ENCODE data around the gene MAP6.

The MAP6 gene

GRCh38 chr11:75582895-75583717 is 85.7 kb downstream of the MAP6 start:
- TF ChIP-seq CTCF (IDR thresholded peaks at IDR 0.05; ENCODE audit: insufficient read depth, low read length, poor library complexity, severe bottlenecking), result peak; percentile 32
- Histone ChIP-seq H3K27me3 (replicated peaks; ENCODE audit: control insufficient read depth, insufficient read depth, low read length) (no peaks in the 10 kb centered on the region), H3K36me3 (ENCODE audit: control insufficient read depth, insufficient read depth, low read length) (no peaks in the 10 kb centered on the region), H3K4me3 (replicated peaks; ENCODE audit: low read depth, low read length) (peak overlapping the region; percentile 60)
- DNase-seq (ENCODE audit: extremely low read depth, insufficient read length), result peak; percentile 66

- no peak for TF ChIP-seq CTCF (IDR thresholded peaks at IDR 0.05; ENCODE audit: insufficient read depth, low read length, poor library complexity, severe bottlenecking)
- no peaks in the 10 kb centered on the region for H3K36me3 ChIP-seq (ENCODE audit: control insufficient read depth, insufficient read depth, low read length)
- no peak for DNase-seq (ENCODE audit: extremely low read depth, insufficient read length)
- no peaks in the 10 kb centered on the region for H3K27me3 ChIP-seq (replicated peaks; ENCODE audit: control insufficient read depth, insufficient read depth, low read length)
- peak overlapping the region; percentile 60 for H3K4me3 ChIP-seq (replicated peaks; ENCODE audit: low read depth, low read length)
Measured at GRCh38 chr11:75582506-75582894, 86.3 kb downstream of the MAP6 start.

GRCh38 chr11:75579841-75580240 is 89.0 kb downstream of the MAP6 start:
- DNase-seq (ENCODE audit: extremely low read depth, insufficient read length), result no peak
- H3K4me3 ChIP-seq (replicated peaks; ENCODE audit: low read depth, low read length), result no peak overlapping the region
- TF ChIP-seq CTCF (IDR thresholded peaks at IDR 0.05; ENCODE audit: insufficient read depth, low read length, poor library complexity, severe bottlenecking), result no peak
- no peaks in the 10 kb centered on the region for H3K27me3 ChIP-seq (replicated peaks; ENCODE audit: control insufficient read depth, insufficient read depth, low read length)
- H3K36me3 ChIP-seq (ENCODE audit: control insufficient read depth, insufficient read depth, low read length), result no peaks in the 10 kb centered on the region

GRCh38 chr11:75578977-75579376 is 89.9 kb downstream of the MAP6 start:
- no peak for DNase-seq (ENCODE audit: extremely low read depth, insufficient read length)
- no peak overlapping the region for H3K4me3 ChIP-seq (replicated peaks; ENCODE audit: low read depth, low read length)
- no peaks in the 10 kb centered on the region for H3K27me3 ChIP-seq (replicated peaks; ENCODE audit: control insufficient read depth, insufficient read depth, low read length)
- no peak for TF ChIP-seq CTCF (IDR thresholded peaks at IDR 0.05; ENCODE audit: insufficient read depth, low read length, poor library complexity, severe bottlenecking)
- no peaks in the 10 kb centered on the region for H3K36me3 ChIP-seq (ENCODE audit: control insufficient read depth, insufficient read depth, low read length)

- H3K27me3 ChIP-seq (replicated peaks; ENCODE audit: control insufficient read depth, insufficient read depth, low read length), result no peaks in the 10 kb centered on the region
- DNase-seq (ENCODE audit: extremely low read depth, insufficient read length), result no peak
- no peaks in the 10 kb centered on the region; the same call in 1 of the 2 replicates for H3K36me3 ChIP-seq (ENCODE audit: control insufficient read depth, insufficient read depth, low read length)
- peak; percentile 16 for TF ChIP-seq CTCF (IDR thresholded peaks at IDR 0.05; ENCODE audit: insufficient read depth, low read length, poor library complexity, severe bottlenecking)
- H3K4me3 ChIP-seq (replicated peaks; ENCODE audit: low read depth, low read length), result no peak overlapping the region
Measured at GRCh38 chr11:75577207-75577606, 91.6 kb downstream of the MAP6 start.
